ENCODE measurements around the gene YTHDF2. TPM values are rescaled to one million over a fixed set of nuclear protein-coding genes. Genes with fewer than 3 reads are reported as not detected.

The YTHDF2 gene
- total and polyA plus RNA-seq, 9 of the 15 experiments (the other 6 are each of a cell fraction or from before 2014, with no cell fraction given) = 41.0 to 111 (median 83.3) TPM

- peaks cover 0 to 2% of the 10 kb centered on the region in 2 experiments; a peak in 2 of 5 replicates for H3K4me1 ChIP-seq (replicated peaks in 1 of 2; ENCODE audit: control insufficient read depth in 2 of 2, insufficient read depth in 2 of 2, low read length in 2 of 2)
- no peak overlapping the region for H2AFZ ChIP-seq (ENCODE audit: low read depth, low read length)
- no peak overlapping the region for H3K4me3 ChIP-seq
- H3K9me1 ChIP-seq (ENCODE audit: control insufficient read depth, insufficient read depth, low read length) = no peaks in the 10 kb centered on the region
- no TSS peak for BruUV-seq (replicated peaks)
- H3K79me2 ChIP-seq (ENCODE audit: control insufficient read depth, insufficient read depth, low read length) = no peaks in the 10 kb centered on the region
- no peaks in the 10 kb centered on the region; the same call in 1 of the 2 replicates for H4K20me1 ChIP-seq (replicated peaks; ENCODE audit: control insufficient read depth, insufficient read depth, low read length)
- 3% methylated on average over 6 of the region's 6 CpGs for WGBS (ENCODE audit: insufficient coverage, low coverage, missing lambda C conversion rate)
- POLR2A ChIA-PET = no interaction called here
- CTCF ChIA-PET (ENCODE audit: low intra/inter-chr PET ratio) = no interaction called here
- no peak overlapping the region for H3K4me2 ChIP-seq (ENCODE audit: insufficient read depth, low read length)
- peaks cover 13 to 40% of the 10 kb centered on the region in 2 experiments; a peak in 4 of 5 replicates for H3K27me3 ChIP-seq (ENCODE audit: control insufficient read depth in 2 of 2, insufficient read depth in 2 of 2, low read length in 2 of 2)
- in situ Hi-C loops (cut with MboI) (no loop called here), intact Hi-C loops (cut with micrococcal nuclease) (no loop called here)
- H3K27ac ChIP-seq (ENCODE audit: extremely low read depth, low read depth, low read length) = no peak overlapping the region
- ATAC-seq = no peak
- H3K9ac ChIP-seq (ENCODE audit: insufficient read depth in 1 of 2, low read depth in 2 of 2, low read length in 2 of 2) = no peak overlapping the region
- no peak for DNase-seq (ENCODE audit: extremely low read depth in 1 of 4, low spot score in 3 of 4)
- FAIRE-seq = no peak
- H3K9me3 ChIP-seq (replicated peaks; ENCODE audit: control insufficient read depth, insufficient read depth, low read depth, low read length) = no peaks in the 10 kb centered on the region; the same call in 1 of the 2 replicates
- TF ChIP-seq KDM1A (IDR thresholded peaks at IDR 0.05) (peak; percentile 33 to 52; a peak in 2 of 4 replicates), SFPQ (IDR thresholded peaks at IDR 0.05; ENCODE audit: low read depth, low read length) (no peak)
- H3K36me3 ChIP-seq (ENCODE audit: control insufficient read depth, insufficient read depth, low read length) = no peaks in the 10 kb centered on the region
Observed at GRCh38 chr1:28801461-28801860, 64.7 kb downstream of the YTHDF2 start.

- BruUV-seq (replicated peaks) = no TSS peak
- in situ Hi-C loops (cut with MboI) (no loop called here), intact Hi-C loops (cut with micrococcal nuclease) (no loop called here)
- H4K20me1 ChIP-seq (replicated peaks; ENCODE audit: control insufficient read depth, insufficient read depth, low read length) = no peaks in the 10 kb centered on the region; the same call in 1 of the 2 replicates
- no peak overlapping the region for H3K4me2 ChIP-seq (ENCODE audit: insufficient read depth, low read length)
- ChIA-PET POLR2A (interaction anchor here (1.0 to 1.1 kb wide), 2 partner anchors 12 to 29 kb away, joined by 3 read pairs; no protein-coding TSS in a partner anchor), CTCF (ENCODE audit: low intra/inter-chr PET ratio) (no interaction called here)
- H3K27me3 ChIP-seq (ENCODE audit: control insufficient read depth in 2 of 2, insufficient read depth in 2 of 2, low read length in 2 of 2) = peaks cover 15 to 44% of the 10 kb centered on the region in 2 experiments; a peak in 4 of 5 replicates
- H3K9me1 ChIP-seq (ENCODE audit: control insufficient read depth, insufficient read depth, low read length) = no peaks in the 10 kb centered on the region
- H3K9ac ChIP-seq (ENCODE audit: insufficient read depth in 1 of 2, low read depth in 2 of 2, low read length in 2 of 2) = no peak overlapping the region
- no peak overlapping the region for H3K4me3 ChIP-seq
- H2AFZ ChIP-seq (ENCODE audit: low read depth, low read length) = no peak overlapping the region
- H3K36me3 ChIP-seq (ENCODE audit: control insufficient read depth, insufficient read depth, low read length) = no peaks in the 10 kb centered on the region
- DNase-seq (ENCODE audit: extremely low read depth in 1 of 4, low spot score in 3 of 4) (no peak), FAIRE-seq (no peak), ATAC-seq (no peak)
- WGBS (ENCODE audit: insufficient coverage, low coverage, missing lambda C conversion rate) = 0% methylated on average over 5 of the region's 5 CpGs
- no peaks in the 10 kb centered on the region for H3K79me2 ChIP-seq (ENCODE audit: control insufficient read depth, insufficient read depth, low read length)
- H3K9me3 ChIP-seq (replicated peaks; ENCODE audit: control insufficient read depth, insufficient read depth, low read depth, low read length) = no peaks in the 10 kb centered on the region; the same call in 1 of the 2 replicates
- H3K4me1 ChIP-seq (replicated peaks in 1 of 2; ENCODE audit: control insufficient read depth in 2 of 2, insufficient read depth in 2 of 2, low read length in 2 of 2) = no peaks in the 10 kb centered on the region; a peak in 1 of 5 replicates
- no peak overlapping the region for H3K27ac ChIP-seq (ENCODE audit: extremely low read depth, low read depth, low read length)
- TF ChIP-seq ZNF277 (CRISPR knock-in tag; IDR thresholded peaks at IDR 0.05; ENCODE audit: borderline replicate concordance) (no peak), ZBTB1 (CRISPR knock-in tag; IDR thresholded peaks at IDR 0.05; ENCODE audit: borderline replicate concordance, low read depth) (no peak), SREBF2 (CRISPR knock-in tag; IDR thresholded peaks at IDR 0.05) (no peak), ZBTB2 (IDR thresholded peaks at IDR 0.05) (no peak), ZZZ3 (IDR thresholded peaks at IDR 0.05) (no peak), PHF8 (IDR thresholded peaks at IDR 0.05; ENCODE audit: borderline replicate concordance, low read length) (no peak), MEIS2 (IDR thresholded peaks at IDR 0.05; ENCODE audit: partially characterized antibody) (no peak)
Observed at GRCh38 chr1:28803051-28803450, 66.3 kb downstream of the YTHDF2 start.
